Esophagus muscularis mucosa (tissue), 3 donors: ENCODE measurements around the gene CDK5.
A peak's percentile ranks its signal among the peaks of the same experiment; 100 is the strongest.

Experiments used
- CTCF ChIP-seq, 3 experiments: fragments of 200-600 bp in 2 of 3; fragments of 450-650 bp in 1 of 3; sonication (generic) in 2 of 3; IDR thresholded peaks; one replicate each; pipeline ENCODE4 v1.5.1; 2017 to 2019; ENCODE audit warnings: antibody characterized with exemption in 3 of 3, mild to moderate bottlenecking in 2 of 3, moderate library complexity in 1 of 3
- POLR2AphosphoS5 ChIP-seq, 2 donors: sonication (generic); formaldehyde crosslinking; IDR thresholded peaks; one replicate each; pipeline ENCODE4 v1.6.1; 2017; ENCODE audit warnings: antibody characterized with exemption in 2 of 2

GRCh38 chr7:151057989-151058780 lies 488 bp upstream of the CDK5 start:
- no peak for TF ChIP-seq CTCF (IDR thresholded peaks at IDR 0.05)
- TF ChIP-seq POLR2AphosphoS5 (IDR thresholded peaks at IDR 0.05): peak; percentile 88 to 95
